Hematopoietic multipotent progenitor cell treated with erythropoietin and hydrocortisone succinate and interleukin-3 and kit ligand, for 15 days (in vitro differentiated cells): ENCODE data around the gene FGF10.

ENCODE experiments used
- DNase-seq: peaks from one replicate; pipeline ENCODE4 v3.0.0-alpha.2; 2015; ENCODE audit warnings: low spot score

FGF10 gene

DNA sequence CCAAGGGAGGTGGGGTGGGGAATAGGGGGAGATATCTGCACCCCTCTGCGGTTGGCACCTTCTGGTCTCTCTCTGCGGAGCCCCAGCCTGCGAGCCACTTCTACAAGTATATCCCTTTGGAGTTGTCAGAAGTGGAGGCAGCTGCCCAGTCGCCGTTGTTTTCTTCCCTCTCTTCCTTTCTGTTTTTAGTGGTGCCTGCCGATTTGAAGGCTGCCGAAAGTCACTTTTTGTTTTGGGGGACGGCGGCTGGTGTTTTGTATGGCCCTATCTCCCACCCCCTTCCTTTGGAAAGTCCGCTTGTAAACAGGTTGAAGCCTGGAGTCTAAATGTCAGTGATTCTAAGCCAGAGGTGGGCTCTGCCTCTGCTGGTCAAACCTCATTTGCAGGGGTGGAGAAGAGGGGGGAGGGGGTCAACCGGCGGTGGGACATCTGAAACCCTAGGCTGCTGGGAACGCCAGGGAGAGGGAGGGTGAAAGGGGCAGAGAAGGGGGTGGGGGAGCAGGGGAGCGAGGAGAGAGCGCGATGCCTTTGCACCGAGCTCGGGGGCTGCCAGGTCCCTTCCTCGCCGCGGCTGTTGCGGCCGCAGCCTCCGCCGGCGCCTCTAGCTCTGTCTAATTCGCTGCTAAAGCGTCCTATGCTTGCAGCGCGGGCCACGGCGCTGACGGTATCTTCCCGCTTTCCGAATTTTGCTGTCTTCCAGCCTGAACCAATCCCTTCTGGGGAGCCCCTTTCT, at the start of gene FGF10:
Gene FGF10, minus strand, starts transcription at position 331 of the 733 bp plus-strand sequence. CDS start 738 bp downstream, outside the sequence.
- DNase-seq, result no peak

DNA sequence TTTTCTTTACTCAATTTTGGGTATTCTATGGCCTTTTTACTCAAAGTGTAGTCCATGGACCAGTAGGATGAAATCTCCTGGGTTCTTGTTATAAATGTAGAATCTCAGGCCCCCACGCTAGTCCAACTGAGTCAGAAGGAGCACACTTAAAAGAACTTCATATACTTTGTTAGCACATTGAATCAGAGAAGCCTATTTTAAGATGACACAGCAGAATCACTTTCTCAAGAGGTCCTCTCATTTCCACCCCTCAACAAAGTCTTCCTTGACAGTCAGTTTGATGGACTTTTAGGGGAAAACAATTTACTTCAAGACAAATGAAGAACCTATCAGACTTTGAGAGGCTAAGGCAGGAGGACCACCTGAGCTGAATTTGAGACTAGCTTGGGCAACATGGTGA, 37.7 kb upstream of the FGF10 start:
- DNase-seq, result no peak

DNA sequence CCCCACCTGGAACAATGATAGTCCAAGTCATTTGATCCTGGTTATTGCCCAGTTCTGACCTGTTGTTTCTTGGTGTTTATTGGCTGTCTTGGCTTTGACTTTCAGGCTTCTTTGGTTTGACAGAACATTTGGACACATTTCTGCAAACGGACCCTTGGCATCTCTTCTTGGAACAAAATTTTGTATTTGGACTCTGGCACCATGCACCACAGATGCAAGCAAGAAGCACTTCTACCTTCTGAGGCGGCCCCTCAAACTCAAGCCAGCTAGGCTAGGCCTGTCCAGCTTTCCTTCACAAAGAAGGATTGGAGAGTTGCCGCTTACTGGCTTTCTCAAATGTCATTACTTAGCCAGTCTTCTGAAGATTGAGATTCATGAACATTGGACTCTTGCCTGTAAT, 23.1 kb upstream of the FGF10 start:
- no peak for DNase-seq

GRCh38 chr5:44402084-44402483, 12.9 kb upstream of the FGF10 start:
- no peak for DNase-seq

DNA sequence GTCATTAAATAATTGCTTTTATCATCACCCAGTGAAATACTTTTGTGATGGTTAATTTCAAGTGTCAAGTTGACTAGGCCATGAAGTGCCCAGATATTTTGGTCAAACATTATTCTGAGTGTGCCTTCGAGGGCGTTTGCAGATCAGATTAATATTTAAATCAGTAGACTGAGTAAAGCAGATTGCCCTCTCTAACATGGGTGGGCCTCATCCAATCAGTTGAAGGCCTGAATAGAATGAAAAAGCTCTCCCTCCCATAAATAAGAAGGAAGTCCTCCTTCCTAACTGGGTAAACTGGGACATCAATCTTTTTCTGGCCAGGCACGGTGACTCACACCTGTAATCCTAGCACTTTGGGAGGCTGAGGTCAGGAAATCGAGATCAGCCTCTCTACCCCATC, 12.4 kb upstream of the FGF10 start:
- DNase-seq, result no peak

DNA sequence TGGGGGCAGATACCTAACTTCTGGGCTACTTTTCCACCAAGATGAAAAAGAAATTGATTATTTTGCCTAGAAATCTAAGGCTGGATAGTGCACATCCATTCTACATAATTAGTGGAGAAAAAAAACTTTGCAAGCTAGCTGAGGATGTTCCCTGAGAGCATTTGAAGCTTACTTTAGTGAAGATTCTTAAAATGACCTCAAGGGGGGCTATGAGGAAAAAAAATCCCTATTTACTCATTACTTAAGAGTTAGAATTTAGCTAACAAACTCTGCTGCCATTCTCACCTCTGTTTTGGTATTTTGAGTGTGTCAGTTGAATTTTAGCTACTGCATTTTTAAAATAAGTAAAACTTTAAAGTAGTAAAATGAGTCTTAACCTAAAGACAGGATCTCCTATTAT, 9.2 kb upstream of the FGF10 start:
- no peak for DNase-seq

GRCh38 chr5:44396312-44396711, 7.1 kb upstream of the FGF10 start:
- no peak for DNase-seq

DNA sequence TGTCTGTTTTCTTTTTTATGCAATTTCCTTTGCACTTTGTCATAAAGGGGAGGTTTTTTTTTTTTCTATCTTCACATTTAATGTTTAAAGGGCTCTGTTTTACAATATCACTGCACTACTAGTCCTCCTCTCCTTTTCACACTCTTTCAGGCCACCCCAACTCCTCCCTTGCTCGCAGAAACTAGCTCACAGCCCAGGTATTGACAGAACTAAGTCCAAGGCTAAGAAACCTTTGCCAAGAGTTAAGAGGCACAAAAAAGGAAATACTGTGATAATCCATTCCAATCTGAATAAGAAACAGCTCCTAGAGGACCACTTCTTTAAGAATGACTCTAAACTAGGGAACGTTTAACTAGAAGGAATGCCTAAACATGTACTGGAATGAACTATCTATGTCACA, 1.1 kb upstream of the FGF10 start:
- DNase-seq, result no peak

- DNase-seq, result no peak
Measured at GRCh38 chr5:44389823-44390143, 563 bp upstream of the FGF10 start.

DNA sequence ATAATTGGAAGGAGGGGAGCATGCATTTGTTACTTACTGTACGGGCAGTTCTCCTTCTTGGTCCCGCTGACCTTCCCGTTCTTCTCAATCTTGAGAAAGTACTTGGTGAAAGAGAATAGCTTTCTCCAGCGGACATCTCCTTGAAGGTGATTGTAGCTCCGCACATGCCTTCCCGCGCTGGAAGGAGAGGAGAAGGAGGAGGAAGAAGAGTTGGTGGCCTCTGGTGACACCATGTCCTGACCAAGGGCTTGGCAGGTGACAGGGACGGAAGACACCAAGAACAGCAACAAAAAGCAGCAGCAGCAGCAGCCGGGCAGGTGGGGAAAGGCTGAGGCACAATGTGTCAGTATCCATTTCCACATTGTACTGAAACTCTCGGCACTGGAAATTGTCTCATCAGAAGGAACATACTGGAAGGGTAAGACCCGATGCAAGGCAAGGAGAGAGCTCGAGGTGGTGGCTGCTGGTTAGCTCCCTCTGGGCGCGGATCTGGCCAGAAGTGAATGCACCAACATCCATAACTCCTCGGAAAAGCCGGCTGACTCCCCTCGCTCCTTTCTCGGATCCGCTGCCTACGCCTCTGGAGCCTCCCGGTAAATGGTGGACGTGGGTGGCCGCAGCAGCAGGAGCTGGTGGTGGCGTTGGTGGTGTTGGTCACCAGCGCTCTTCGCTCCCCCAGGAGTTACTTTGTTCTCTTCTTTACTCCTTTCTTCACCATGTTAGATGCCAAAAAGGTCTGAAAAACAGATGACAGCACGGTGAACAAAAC, 715 bp downstream of the FGF10 start:
- no peak for DNase-seq

- no peak for DNase-seq
Measured at GRCh38 chr5:44387921-44388320, 1.3 kb downstream of the FGF10 start.

GRCh38 chr5:44387406-44387805, 1.8 kb downstream of the FGF10 start:
- no peak for DNase-seq

- no peak for DNase-seq
Measured at GRCh38 chr5:44385291-44385900, 3.8 kb downstream of the FGF10 start.

GRCh38 chr5:44384816-44385215, 4.4 kb downstream of the FGF10 start:
- DNase-seq, result no peak

- DNase-seq, result no peak
Measured at GRCh38 chr5:44382894-44383293, 6.3 kb downstream of the FGF10 start.

DNA sequence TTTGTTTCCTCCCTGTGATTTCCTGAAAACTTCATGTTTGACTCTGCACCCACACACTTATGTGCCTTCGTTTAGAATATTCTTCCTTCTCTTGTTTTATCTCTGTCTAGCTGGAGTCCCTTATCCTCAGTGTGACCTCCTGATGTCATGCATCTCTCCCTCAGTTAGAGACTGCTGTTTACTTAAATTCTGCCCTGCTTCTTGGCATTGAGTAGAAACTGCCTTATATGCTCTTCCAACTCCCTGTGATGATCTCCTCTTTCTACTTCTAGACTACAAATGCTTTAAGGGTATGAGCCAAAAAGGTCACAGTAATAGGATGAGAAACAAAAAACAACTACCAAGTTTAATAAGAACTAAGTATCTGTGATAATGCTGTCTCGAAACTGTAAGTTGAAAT, 12.2 kb downstream of the FGF10 start:
- DNase-seq, result no peak

- no peak for DNase-seq
Measured at GRCh38 chr5:44372028-44372427, 17.2 kb downstream of the FGF10 start.

DNA sequence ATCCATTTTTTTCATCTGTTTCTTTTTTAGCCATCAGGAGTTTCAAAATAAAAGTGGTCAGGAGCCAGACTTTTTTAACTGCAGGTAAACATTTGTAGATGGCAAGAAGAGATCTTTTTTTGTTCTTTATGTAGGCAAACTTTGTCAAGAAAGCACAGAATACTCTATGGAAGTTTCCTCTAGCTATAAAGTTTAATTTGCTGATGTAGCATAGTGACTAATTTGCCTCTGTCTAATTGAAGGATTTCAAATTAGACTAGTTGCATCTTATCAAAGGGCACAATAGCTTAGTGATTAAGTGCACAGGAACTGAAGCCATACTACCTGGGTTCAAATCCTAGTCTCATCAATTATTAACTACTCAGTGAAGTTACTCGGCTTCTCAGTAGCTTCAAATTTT, 22.0 kb downstream of the FGF10 start:
- DNase-seq, result no peak

GRCh38 chr5:44365345-44365744, 23.9 kb downstream of the FGF10 start:
- DNase-seq, result no peak

DNA sequence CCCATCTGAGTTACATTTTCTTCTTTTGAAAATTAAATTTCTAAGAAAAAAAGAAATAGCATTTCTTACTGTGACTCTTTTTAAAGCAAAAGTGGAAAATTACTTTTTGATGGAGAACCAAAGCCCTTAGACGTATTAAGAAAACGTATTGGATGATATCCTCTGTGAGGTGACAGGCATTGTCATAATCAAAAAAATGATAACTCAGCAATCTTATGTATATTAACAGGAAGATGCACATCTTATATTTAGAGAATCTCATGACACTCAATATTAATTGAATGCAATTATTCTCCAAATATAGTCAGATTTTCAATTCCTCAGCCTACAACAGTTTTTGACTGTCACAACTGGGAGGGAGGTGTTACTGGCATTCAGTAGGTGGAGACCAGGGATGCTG, 25.1 kb downstream of the FGF10 start:
- no peak for DNase-seq

DNA sequence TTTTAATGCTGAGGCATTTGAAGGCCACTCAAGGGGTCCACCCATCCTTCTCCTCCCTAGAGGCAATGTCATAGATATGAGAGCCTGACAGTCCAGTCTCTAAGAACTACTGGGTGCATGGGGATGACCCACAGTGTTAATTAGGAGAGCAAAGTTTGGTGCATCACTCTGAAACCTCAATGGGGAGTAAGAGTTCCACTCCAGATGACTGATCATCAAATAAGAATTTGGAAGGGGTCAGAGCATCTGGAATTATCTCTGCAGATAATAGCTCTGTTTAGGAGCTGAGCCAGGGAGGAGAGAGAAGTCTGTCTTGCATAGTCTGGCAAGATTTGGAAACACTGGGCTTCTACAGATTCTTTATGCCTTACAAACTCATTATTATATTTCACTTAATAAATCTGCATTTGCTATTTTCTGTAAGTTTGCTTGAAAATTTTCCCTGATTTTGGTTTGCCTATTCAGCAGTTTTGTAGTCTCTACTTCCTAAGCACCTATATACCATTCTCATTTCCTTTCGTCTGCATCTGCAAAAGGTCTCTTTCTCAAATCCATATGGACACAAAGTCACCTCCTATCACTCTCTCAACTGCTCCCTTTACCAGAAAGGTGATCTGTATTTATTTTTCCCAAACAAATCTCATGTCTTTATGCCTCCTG, 27.7 kb downstream of the FGF10 start:
- no peak for DNase-seq

DNA sequence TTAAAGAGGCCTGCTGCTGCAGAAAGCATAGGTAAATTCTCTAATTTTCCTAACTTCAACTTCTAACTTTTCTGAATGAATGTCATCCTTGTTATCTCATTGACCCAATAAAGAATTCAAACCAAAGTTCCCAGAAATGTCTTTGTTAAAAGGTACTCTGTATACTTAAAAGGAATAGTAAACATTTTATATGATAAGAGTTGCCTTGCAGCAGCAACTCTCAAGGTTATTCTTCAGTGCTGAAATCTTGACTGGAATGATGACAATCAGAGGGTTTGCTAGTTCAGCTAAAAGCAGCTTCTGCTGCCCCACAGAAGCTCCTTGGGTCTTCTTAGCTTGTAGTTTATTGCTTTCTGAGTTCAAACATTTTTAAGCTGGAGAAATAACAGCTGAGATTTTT, 28.3 kb downstream of the FGF10 start:
- DNase-seq, result no peak

- no peak for DNase-seq
Measured at GRCh38 chr5:44358421-44358820, 30.8 kb downstream of the FGF10 start.
